Measurements from ENCODE around the gene MAP3K3. TPM values are rescaled to one million over a fixed set of nuclear protein-coding genes. Genes with fewer than 3 reads are reported as not detected.

The MAP3K3 gene
- total RNA-seq, 1 donor from 2014 or later, result 26.2 TPM

DNA sequence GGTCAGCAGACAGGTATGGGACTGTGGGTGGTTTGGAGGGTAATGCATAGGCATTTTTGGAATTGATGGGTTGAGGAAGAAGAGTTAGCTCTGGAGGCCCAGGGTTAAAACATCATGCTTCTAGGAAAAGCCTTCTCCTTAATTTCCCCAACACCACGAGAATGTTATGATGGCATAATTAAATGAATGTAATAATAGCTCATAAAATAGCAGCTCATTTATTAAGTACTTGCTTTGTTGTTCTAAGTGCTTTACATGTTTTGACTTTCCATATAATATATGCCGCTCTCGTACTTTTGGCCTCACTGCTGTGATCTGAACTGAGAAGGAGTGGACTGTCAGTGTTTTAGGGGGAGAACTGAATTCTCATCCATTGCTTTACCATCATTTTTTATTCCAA lies 63.4 kb downstream of the MAP3K3 start:
- Mint-ChIP-seq H3K4me1 (ENCODE audit: unreplicated experiment) (peaks cover 7% of the 10 kb centered on the region), H3K27ac (no peak overlapping the region), H3K27me3 (no peaks in the 10 kb centered on the region), H3K4me3 (no peak overlapping the region), H3K9me3 (no peaks in the 10 kb centered on the region), H3K36me3 (peaks cover 19% of the 10 kb centered on the region)
- no peak for DNase-seq (ENCODE audit: extremely low spot score, unreplicated experiment)
- TF ChIP-seq, protein P1, sequence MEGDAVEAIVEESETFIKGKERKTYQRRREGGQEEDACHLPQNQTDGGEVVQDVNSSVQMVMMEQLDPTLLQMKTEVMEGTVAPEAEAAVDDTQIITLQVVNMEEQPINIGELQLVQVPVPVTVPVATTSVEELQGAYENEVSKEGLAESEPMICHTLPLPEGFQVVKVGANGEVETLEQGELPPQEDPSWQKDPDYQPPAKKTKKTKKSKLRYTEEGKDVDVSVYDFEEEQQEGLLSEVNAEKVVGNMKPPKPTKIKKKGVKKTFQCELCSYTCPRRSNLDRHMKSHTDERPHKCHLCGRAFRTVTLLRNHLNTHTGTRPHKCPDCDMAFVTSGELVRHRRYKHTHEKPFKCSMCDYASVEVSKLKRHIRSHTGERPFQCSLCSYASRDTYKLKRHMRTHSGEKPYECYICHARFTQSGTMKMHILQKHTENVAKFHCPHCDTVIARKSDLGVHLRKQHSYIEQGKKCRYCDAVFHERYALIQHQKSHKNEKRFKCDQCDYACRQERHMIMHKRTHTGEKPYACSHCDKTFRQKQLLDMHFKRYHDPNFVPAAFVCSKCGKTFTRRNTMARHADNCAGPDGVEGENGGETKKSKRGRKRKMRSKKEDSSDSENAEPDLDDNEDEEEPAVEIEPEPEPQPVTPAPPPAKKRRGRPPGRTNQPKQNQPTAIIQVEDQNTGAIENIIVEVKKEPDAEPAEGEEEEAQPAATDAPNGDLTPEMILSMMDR (conservative IDR thresholded peaks at IDR 0.05), result no peak

DNA sequence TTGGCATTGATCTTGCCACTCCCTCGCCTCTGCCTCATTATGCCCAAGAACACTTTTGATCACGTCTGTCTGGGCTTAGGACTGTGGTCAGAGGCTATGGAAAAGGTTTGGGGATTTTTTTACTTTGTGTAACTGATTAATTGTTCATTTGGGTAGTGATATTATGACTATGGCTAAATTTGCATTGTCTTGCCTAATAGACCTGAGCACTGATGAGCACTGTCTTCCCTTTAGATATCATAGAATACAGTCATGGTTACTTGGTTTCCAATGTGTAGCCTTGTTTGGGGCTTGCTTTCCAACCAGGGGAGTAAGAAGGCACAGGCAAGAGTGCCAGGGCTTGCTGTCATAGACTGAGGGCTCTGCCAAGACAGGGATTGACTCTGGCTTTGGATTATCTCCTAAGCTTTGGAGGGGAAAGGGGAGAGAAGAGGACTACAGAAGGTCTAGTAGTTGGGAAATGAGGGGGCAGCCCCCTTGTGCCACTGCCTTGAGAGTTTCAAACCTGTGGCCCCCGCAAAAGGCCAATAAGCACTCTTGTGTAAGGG lies 64.0 kb downstream of the MAP3K3 start:
- H3K9me3 Mint-ChIP-seq, result no peaks in the 10 kb centered on the region
- no peak for DNase-seq (ENCODE audit: extremely low spot score, unreplicated experiment)
- H3K36me3 Mint-ChIP-seq, result peaks cover 19% of the 10 kb centered on the region
- no peaks in the 10 kb centered on the region for H3K27me3 Mint-ChIP-seq
- no peak overlapping the region for H3K27ac Mint-ChIP-seq
- peaks cover 7% of the 10 kb centered on the region for H3K4me1 Mint-ChIP-seq (ENCODE audit: unreplicated experiment)
- TF ChIP-seq, protein P1 (conservative IDR thresholded peaks at IDR 0.05), result no peak
- no peak overlapping the region for H3K4me3 Mint-ChIP-seq

DNA sequence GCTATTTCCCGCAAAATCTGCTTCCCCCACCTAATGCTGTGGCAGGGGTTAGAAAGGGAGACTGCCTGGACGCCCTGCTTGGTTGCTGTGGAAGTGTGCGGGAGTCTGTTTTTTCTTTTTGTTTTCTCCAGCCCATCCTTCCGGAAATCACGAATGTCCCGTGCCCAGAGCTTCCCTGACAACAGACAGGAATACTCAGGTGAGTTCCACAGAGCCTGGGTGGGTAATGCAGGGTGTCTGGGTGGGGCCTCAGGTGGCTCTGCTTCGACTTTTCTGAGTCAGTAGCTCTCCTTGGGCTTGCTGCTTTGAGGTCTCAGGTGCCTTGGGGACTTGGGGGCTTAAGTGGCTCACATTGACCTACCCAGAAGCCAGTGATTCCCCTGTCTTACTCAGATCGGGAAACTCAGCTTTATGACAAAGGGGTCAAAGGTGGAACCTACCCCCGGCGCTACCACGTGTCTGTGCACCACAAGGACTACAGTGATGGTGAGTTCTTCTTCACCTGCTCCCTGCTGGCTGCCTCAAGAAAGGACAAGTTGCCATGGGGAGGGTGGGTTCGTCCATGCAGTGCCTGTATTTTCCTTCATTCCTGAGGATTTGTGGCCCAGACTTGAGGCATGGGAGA lies 66.3 kb downstream of the MAP3K3 start:
- TF ChIP-seq, protein P1 (conservative IDR thresholded peaks at IDR 0.05), result no peak
- Mint-ChIP-seq H3K4me1 (ENCODE audit: unreplicated experiment) (no peaks in the 10 kb centered on the region), H3K9me3 (no peaks in the 10 kb centered on the region), H3K27ac (no peak overlapping the region), H3K4me3 (no peak overlapping the region), H3K36me3 (peaks cover 14% of the 10 kb centered on the region), H3K27me3 (no peaks in the 10 kb centered on the region)
- DNase-seq (ENCODE audit: extremely low spot score, unreplicated experiment), result no peak

DNA sequence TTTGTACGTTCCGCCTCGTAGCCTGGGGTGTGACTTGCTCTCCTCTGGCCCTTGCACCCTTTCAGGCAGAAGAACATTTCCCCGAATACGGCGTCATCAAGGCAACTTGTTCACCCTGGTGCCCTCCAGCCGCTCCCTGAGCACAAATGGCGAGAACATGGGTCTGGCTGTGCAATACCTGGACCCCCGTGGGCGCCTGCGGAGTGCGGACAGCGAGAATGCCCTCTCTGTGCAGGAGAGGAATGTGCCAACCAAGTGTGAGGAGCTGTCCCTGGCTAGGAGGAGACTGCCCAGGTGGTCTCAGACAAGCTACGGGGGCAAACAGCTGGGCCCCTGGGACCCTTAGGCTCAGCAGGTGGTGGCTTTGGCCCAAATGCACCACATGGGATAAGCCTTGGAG lies 67.3 kb downstream of the MAP3K3 start:
- Mint-ChIP-seq H3K4me1 (ENCODE audit: unreplicated experiment) (no peaks in the 10 kb centered on the region), H3K9me3 (no peaks in the 10 kb centered on the region), H3K27ac (no peak overlapping the region), H3K4me3 (no peak overlapping the region), H3K36me3 (peaks cover 11% of the 10 kb centered on the region), H3K27me3 (no peaks in the 10 kb centered on the region)
- TF ChIP-seq, protein P1 (conservative IDR thresholded peaks at IDR 0.05), result no peak
- no peak for DNase-seq (ENCODE audit: extremely low spot score, unreplicated experiment)

DNA sequence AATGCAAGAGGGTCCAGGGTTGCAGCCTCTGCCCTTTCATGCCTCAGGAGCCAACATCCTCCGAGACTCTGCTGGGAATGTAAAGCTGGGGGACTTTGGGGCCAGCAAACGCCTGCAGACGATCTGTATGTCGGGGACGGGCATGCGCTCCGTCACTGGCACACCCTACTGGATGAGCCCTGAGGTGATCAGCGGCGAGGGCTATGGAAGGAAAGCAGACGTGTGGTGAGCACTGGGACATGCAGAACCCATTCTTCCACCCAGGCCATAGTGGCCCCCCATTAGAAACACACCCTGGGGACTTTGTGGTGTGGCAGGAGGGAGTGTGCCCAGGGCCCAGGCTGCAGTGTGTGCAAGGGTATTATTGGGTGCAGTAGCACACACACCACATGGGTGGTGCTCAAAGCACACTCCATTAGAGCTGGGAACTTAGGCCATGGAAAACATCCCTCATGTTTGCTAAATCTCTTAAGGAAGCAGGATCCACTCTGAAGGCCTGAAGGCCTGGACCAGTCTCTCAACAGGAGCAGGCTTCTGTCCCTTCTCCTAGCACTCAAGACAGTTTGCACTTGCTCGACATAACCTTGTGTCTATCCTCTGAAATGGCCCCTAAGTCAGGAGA lies 70.1 kb downstream of the MAP3K3 start:
- TF ChIP-seq, protein P1 (conservative IDR thresholded peaks at IDR 0.05), result no peak
- DNase-seq (ENCODE audit: extremely low spot score, unreplicated experiment), result no peak
- Mint-ChIP-seq H3K27me3 (no peaks in the 10 kb centered on the region), H3K4me3 (no peak overlapping the region), H3K36me3 (peaks cover 8% of the 10 kb centered on the region), H3K4me1 (ENCODE audit: unreplicated experiment) (no peaks in the 10 kb centered on the region), H3K27ac (no peak overlapping the region), H3K9me3 (no peaks in the 10 kb centered on the region)

Measured in type B pancreatic cell (in vitro differentiated cells).